Thyroid gland (tissue), 4 donors: ENCODE measurements around the gene WNT7A. TPM values are rescaled to one million over a fixed set of nuclear protein-coding genes. Genes with fewer than 3 reads are reported as not detected.

ENCODE experiments used
- DNase-seq, 2 donors: peaks; one replicate each; pipeline ENCODE4 v3.0.0-alpha.2; 2019
- H3K27ac ChIP-seq, 3 donors: fragments of 200-600 bp; sonication (generic); 1 replicate in 2 of 3; 2 replicates in 1 of 3; pipeline ENCODE4 v1.5.1; 2016 to 2019; ENCODE audit warnings: mild to moderate bottlenecking in 1 of 3, moderate library complexity in 1 of 3
- H3K27me3 ChIP-seq: fragments of 200-600 bp; sonication (generic); one replicate; pipeline ENCODE4 v1.5.1; 2019
- H3K36me3 ChIP-seq, 2 donors: fragments of 200-600 bp; sonication (generic); one replicate each; pipeline ENCODE4 v1.5.1; 2016 to 2019
- H3K4me1 ChIP-seq, 2 donors: fragments of 200-600 bp; sonication (generic); one replicate each; pipeline ENCODE4 v1.5.1; 2017 to 2019
- H3K4me3 ChIP-seq, 3 donors: fragments of 200-600 bp; sonication (generic); replicated peaks in 1 of 3; 1 replicate in 2 of 3; 2 replicates in 1 of 3; pipeline ENCODE4 v1.5.1; 2016; ENCODE audit warnings: mild to moderate bottlenecking in 1 of 3
- H3K9me3 ChIP-seq: fragments of 200-600 bp; sonication (generic); one replicate; pipeline ENCODE4 v1.5.1; 2017
- POLR2A ChIP-seq, 2 donors: fragments of 450-650 bp; IDR thresholded peaks; one replicate each; pipeline ENCODE4 v1.6.1; 2017; ENCODE audit warnings: antibody characterized with exemption in 2 of 2, mild to moderate bottlenecking in 2 of 2, moderate library complexity in 1 of 2
- WGBS, 2 donors: methylation state at CpG; one replicate each; pipeline ENCODE4 v1.1.5; 2017; 5-methylcytosine and 5-hydroxymethylcytosine counted together
- intact Hi-C: fragments of 100-400 bp; cut with DNase I; formaldehyde crosslinking; loops from one replicate; pipeline ENCODE4 v1.15.1; 2023
- total RNA-seq, 4 donors: library from RNA; depleted of rRNA; stranded (reverse); fragments of >200 nt; gene quantifications; one replicate each; pipeline ENCODE4 v1.2.3, GENCODE V29; 2016
- TF ChIP-seq, protein P1 (sequence below), 6 experiments: fragments of 200-600 bp in 3 of 6; fragments of 450-650 bp in 3 of 6; sonication (generic) in 3 of 6; IDR thresholded peaks; one replicate each; pipeline ENCODE4 v1.5.1; 2016 to 2019; ENCODE audit warnings: antibody characterized with exemption in 6 of 6, mild to moderate bottlenecking in 2 of 6, inconsistent platforms in 1 of 6, moderate library complexity in 1 of 6

WNT7A gene
- total RNA-seq, 4 donors from 2014 or later = not detected

DNA sequence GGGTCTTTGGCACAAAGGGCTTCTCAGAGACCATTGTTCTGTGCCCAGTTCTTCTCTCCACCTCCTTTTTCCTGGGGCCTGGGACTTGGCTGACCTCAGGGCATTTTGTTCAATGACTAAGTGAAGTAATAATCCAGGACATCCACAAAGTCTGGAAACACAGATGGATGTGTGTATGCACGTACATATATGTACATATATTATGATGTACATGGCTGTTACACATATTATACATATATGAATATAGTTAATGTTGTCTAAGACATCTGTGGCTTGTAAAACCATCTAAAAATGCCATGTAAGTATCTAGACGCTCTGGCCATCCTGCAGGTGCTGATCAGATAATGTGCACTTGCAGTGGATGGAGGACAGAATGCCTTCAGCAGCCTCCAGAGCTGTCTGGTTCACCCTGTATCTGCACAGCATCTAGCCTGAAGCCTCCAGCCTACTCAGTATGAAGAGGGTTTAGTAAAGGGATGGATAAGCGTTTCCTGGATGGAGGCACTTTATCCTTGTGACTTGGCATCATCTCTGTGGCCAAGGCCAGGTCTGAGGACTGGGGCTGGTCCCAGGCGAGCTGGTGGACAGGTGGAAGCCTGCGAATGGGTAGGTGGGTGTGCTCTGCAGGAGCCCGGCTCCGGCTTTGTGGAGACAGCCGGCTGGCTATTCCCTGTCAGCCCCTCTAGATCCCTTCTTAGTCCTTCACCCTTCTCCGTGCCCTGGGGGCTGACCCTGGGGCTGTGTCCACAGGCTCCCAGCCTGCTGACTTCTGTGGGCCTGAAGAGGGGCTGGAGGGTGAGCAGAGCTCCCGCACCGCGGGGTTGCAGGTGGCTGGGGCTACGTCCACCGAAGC, 88.4 kb downstream of the WNT7A start:
- no peaks in the 10 kb centered on the region for H3K4me1 ChIP-seq
- intact Hi-C loops = no loop called here
- 53 to 58% methylated on average over 5 to 12 of the region's 14 CpGs for WGBS, 2 donors
- no peak overlapping the region for H3K4me3 ChIP-seq
- no peaks in the 10 kb centered on the region for H3K9me3 ChIP-seq
- DNase-seq = no peak
- no peak overlapping the region for H3K27ac ChIP-seq
- no peaks in the 10 kb centered on the region for H3K27me3 ChIP-seq
- H3K36me3 ChIP-seq = no peaks in the 10 kb centered on the region
- no peak for TF ChIP-seq POLR2A (IDR thresholded peaks at IDR 0.05)
- TF ChIP-seq, protein P1, sequence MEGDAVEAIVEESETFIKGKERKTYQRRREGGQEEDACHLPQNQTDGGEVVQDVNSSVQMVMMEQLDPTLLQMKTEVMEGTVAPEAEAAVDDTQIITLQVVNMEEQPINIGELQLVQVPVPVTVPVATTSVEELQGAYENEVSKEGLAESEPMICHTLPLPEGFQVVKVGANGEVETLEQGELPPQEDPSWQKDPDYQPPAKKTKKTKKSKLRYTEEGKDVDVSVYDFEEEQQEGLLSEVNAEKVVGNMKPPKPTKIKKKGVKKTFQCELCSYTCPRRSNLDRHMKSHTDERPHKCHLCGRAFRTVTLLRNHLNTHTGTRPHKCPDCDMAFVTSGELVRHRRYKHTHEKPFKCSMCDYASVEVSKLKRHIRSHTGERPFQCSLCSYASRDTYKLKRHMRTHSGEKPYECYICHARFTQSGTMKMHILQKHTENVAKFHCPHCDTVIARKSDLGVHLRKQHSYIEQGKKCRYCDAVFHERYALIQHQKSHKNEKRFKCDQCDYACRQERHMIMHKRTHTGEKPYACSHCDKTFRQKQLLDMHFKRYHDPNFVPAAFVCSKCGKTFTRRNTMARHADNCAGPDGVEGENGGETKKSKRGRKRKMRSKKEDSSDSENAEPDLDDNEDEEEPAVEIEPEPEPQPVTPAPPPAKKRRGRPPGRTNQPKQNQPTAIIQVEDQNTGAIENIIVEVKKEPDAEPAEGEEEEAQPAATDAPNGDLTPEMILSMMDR (IDR thresholded peaks at IDR 0.05) = no peak

DNA sequence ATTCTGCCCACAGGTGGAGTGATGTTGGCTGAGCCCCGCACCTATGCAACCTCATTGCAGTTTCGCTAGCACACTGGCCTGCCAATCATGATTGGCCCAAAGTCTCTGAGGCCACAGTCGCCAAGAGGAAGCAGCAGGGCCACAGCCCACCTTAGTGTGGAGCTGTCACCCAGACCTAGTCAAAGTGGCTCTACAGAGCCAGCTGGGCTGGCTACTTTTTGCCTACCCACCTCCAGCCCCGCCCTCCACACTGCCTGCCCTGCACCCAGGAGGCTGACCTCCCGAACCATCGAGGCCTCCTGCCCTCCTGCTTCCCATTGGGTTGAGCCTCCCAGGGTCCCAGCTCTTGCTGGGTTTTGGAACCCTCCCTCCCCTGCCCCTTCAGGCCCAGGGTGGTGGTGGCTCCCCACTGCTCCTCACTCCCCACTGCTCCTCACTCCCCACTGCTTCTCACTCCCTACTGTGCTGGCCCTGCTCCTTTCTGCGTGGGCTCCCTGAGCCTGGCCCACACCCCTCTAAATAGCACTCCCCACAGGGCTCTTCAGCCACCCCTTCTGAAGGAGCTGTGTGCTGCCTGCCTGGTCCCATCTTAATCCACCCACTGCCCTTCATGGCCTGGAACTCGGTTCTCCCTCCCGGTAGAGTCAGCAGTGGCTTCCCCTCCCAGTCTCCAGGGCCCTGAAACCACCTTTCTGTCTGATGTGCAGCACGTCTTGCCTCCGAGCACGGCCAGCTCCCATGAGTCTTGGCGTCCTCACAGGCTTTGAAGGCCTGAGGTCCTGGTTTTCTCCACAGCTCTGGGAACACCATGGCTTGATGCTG, 89.3 kb downstream of the WNT7A start:
- intact Hi-C loops = no loop called here
- H3K9me3 ChIP-seq = no peaks in the 10 kb centered on the region
- H3K4me3 ChIP-seq = no peak overlapping the region
- no peaks in the 10 kb centered on the region for H3K4me1 ChIP-seq
- H3K36me3 ChIP-seq = no peaks in the 10 kb centered on the region
- TF ChIP-seq POLR2A (IDR thresholded peaks at IDR 0.05) = no peak
- TF ChIP-seq, protein P1 (IDR thresholded peaks at IDR 0.05) = no peak
- DNase-seq = no peak
- 75 to 77% methylated on average over 11 to 13 of the region's 13 CpGs for WGBS, 2 donors
- H3K27me3 ChIP-seq = no peaks in the 10 kb centered on the region
- no peak overlapping the region for H3K27ac ChIP-seq

DNA sequence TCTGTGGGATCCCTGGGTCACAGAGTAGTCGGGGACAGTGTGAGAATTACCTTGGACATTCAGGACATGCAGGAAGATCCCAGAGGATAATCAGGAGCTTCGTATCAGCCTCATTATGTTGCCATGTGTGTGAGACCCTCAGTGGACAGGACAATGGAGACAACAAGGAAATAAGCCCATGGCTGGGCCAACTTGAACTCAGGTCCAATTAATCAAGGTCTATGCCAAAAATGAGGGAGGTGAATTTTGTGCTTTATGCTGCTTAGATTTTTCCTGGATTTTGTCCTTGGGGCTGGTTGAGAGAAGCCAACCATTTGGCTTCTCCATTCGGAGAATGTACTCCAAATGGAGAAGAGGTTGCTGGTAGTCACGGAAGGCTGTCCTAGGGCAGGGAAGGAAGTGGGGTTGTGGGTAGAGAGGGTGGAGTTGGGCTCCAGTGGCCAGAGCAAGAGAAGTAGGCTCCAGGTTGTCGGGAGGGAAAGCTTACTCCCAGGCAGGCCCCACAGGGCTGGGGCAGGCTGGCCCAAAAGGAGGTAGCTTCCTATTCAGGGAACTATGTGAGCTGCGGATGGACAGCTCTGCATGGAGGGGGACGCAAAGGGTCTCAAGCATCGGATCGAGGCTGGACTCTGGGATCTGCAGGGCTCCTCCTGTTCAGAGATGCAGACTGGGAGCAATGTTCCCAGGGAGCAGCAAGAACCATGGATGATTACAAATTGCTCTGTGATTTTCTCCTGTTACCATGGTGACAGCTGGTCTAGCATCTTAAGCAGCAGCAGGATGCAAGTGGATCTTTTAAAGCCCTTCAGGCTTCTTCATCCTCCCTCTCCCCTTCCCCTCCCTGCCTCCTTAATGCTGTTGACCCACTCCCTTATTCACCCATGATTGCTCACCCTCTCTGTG, 91.1 kb downstream of the WNT7A start:
- Histone ChIP-seq H3K36me3 (no peaks in the 10 kb centered on the region), H3K27ac (no peak overlapping the region), H3K27me3 (no peaks in the 10 kb centered on the region), H3K9me3 (no peaks in the 10 kb centered on the region), H3K4me1 (no peaks in the 10 kb centered on the region), H3K4me3 (no peak overlapping the region)
- whole genome bisulfite sequencing, 2 donors = 79 to 80% methylated on average over 9 of the region's 9 CpGs
- TF ChIP-seq, protein P1 (IDR thresholded peaks at IDR 0.05) = no peak
- no peak for TF ChIP-seq POLR2A (IDR thresholded peaks at IDR 0.05)
- no peak for DNase-seq
- intact Hi-C loops = no loop called here

DNA sequence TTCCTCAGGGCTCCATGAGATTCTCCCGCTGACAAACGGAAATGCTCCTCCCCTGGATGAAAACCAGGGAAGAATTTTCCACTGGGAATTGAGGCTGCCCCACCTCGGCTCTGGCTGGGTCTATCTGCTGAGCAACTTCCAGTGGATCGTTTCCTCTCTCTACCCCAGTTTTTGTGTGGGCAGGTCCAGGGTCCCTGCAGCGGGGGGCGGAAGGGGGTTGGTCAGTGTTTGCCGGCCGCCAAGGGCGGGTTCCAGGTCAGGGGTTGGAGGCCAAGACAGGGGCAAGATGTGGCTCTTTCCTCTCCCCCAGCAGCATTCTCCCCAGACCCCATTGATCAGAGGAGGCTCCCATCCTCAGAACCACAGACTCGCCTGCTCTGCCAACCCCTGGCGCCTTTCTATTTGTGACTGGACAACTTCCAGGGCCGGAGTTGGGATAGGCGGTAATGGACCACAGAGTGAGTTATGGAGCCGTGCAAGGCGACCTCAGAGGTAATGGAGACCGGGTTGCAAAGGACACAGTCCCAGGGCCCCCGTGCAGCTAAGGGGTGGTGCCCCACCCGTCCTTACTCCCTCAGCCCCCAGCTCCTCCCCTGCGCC, 92.2 kb downstream of the WNT7A start:
- WGBS, 2 donors = 64 to 65% methylated on average over 18 to 19 of the region's 19 CpGs
- DNase-seq = no peak
- Histone ChIP-seq H3K27me3 (no peaks in the 10 kb centered on the region), H3K4me1 (no peaks in the 10 kb centered on the region), H3K36me3 (no peaks in the 10 kb centered on the region), H3K9me3 (no peaks in the 10 kb centered on the region), H3K4me3 (no peak overlapping the region), H3K27ac (no peak overlapping the region)
- intact Hi-C loops = no loop called here
- TF ChIP-seq, protein P1 (IDR thresholded peaks at IDR 0.05) = no peak
- no peak for TF ChIP-seq POLR2A (IDR thresholded peaks at IDR 0.05)
